C4-2B (cell line): ENCODE data around the gene ANKRD33B.

Experiments
- ZFX ChIP-seq: fragments of 450-650 bp; IDR thresholded peaks from 2 replicates; pipeline ENCODE4 v1.6.1; 2017
- TF ChIP-seq, protein P1 (sequence below): fragments of 450-650 bp; conservative IDR thresholded peaks from 2 replicates; pipeline ENCODE4 v1.5.1; 2017; ENCODE audit warnings: mild to moderate bottlenecking

DNA sequence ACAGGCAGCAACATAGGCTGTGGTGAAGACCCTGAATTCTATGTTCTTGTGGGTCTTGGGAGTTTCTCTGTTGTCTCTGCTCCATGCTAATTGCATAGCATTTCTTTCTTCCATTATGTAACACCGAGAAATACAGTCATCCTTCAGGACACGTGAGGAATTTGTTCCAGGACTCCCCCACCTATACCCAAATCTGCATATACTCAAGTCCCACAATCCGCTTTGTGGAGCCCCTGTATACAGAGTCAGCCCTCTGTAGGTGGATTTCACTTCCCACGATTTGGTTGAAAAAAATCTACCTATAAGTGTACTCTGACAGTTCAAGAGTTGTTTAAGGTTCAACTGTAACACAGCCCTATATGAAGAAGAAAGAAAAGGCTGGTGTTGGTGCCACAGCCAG is 22.1 kb downstream of the ANKRD33B start:
- TF ChIP-seq, protein P1, sequence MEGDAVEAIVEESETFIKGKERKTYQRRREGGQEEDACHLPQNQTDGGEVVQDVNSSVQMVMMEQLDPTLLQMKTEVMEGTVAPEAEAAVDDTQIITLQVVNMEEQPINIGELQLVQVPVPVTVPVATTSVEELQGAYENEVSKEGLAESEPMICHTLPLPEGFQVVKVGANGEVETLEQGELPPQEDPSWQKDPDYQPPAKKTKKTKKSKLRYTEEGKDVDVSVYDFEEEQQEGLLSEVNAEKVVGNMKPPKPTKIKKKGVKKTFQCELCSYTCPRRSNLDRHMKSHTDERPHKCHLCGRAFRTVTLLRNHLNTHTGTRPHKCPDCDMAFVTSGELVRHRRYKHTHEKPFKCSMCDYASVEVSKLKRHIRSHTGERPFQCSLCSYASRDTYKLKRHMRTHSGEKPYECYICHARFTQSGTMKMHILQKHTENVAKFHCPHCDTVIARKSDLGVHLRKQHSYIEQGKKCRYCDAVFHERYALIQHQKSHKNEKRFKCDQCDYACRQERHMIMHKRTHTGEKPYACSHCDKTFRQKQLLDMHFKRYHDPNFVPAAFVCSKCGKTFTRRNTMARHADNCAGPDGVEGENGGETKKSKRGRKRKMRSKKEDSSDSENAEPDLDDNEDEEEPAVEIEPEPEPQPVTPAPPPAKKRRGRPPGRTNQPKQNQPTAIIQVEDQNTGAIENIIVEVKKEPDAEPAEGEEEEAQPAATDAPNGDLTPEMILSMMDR = no peak
- TF ChIP-seq ZFX = no peak
